NCI-H2081 (cell line): ENCODE data around the gene OR52N5.

Experiments used
- DNase-seq, 2 experiments: peaks; one replicate each; lab custom pipeline; 2025; lab: John Stamatoyannopoulos, UW

OR52N5 gene

GRCh38 chr11:5783255-5783654 lies at the start of gene OR52N5:
Gene OR52N5 (minus strand): TSS chr11:5783355. CDS start chr11:5778634, 4,721 bp downstream.
- no peak for DNase-seq

GRCh38 chr11:5831196-5831829 lies 48.2 kb upstream of the OR52N5 start:
- DNase-seq, result no peak

GRCh38 chr11:5818245-5818886 lies 35.2 kb upstream of the OR52N5 start:
- no peak for DNase-seq

- DNase-seq, result no peak
These were observed 32.4 kb upstream of the OR52N5 start for GRCh38 chr11:5815534-5815933.

- DNase-seq, result no peak
These were observed 27.0 kb upstream of the OR52N5 start for GRCh38 chr11:5809905-5810795.

GRCh38 chr11:5809122-5809519 lies 26.0 kb upstream of the OR52N5 start:
- no peak for DNase-seq

GRCh38 chr11:5808500-5809121 lies 25.5 kb upstream of the OR52N5 start, which contains the start of gene OR52N2:
Gene OR52N2 (plus strand): TSS chr11:5808924. CDS start chr11:5820336, 11,412 bp downstream.
- DNase-seq, result peak; percentile 63 to 66

- no peak for DNase-seq
These were observed 24.4 kb upstream of the OR52N5 start for GRCh38 chr11:5807580-5807979.

- no peak for DNase-seq
These were observed 20.8 kb upstream of the OR52N5 start for GRCh38 chr11:5803982-5804381.

- no peak for DNase-seq
These were observed 13.4 kb upstream of the OR52N5 start for GRCh38 chr11:5796541-5796940.

GRCh38 chr11:5791165-5791564 lies 8.0 kb upstream of the OR52N5 start, which contains the start of gene OR52N1:
Gene OR52N1 (minus strand): TSS chr11:5791265. CDS start chr11:5788816, 2,449 bp downstream.
- no peak for DNase-seq

GRCh38 chr11:5767056-5767455 lies 16.1 kb downstream of the OR52N5 start:
- no peak for DNase-seq

- DNase-seq, result no peak
These were observed 29.2 kb downstream of the OR52N5 start, which contains the start of gene OR52N4 for GRCh38 chr11:5753943-5754342. Gene OR52N4 (plus strand): TSS chr11:5754243. CDS start chr11:5754741, 498 bp downstream.

- DNase-seq, result no peak
These were observed 33.3 kb downstream of the OR52N5 start for GRCh38 chr11:5749836-5750235.

- no peak for DNase-seq
These were observed 36.5 kb downstream of the OR52N5 start for GRCh38 chr11:5746614-5747013.

- DNase-seq, result no peak
These were observed 44.7 kb downstream of the OR52N5 start for GRCh38 chr11:5738431-5738830.

GRCh38 chr11:5737670-5738392 lies 45.3 kb downstream of the OR52N5 start:
- no peak for DNase-seq

GRCh38 chr11:5737091-5737490 lies 46.1 kb downstream of the OR52N5 start:
- DNase-seq, result no peak

GRCh38 chr11:5736396-5736795 lies 46.8 kb downstream of the OR52N5 start, which contains the start of gene OR56B1:
Gene OR56B1 (plus strand): TSS chr11:5736448. CDS start chr11:5736517, 69 bp downstream.
- no peak for DNase-seq

GRCh38 chr11:5727691-5728090 lies 55.5 kb downstream of the OR52N5 start:
- no peak for DNase-seq

- no peak for DNase-seq
These were observed 56.8 kb downstream of the OR52N5 start for GRCh38 chr11:5726351-5726750.
